GM15510 (cell line): ENCODE data around the gene SYNM.

ENCODE experiments used
- POLR2A ChIP-seq: IDR thresholded peaks from 3 replicates; pipeline ENCODE4 v1.6.1; 2011; ENCODE audit warnings: borderline replicate concordance; ENCODE audit not compliant: insufficient read length; ENCODE audit errors: extremely low read depth

Gene SYNM

GRCh38 chr15:99104788-99105513, at the start of gene SYNM:
Gene SYNM (plus strand): TSS chr15:99105080. CDS start chr15:99105200, 120 bp downstream.
- TF ChIP-seq POLR2A: no peak

GRCh38 chr15:99055555-99056134, 49.2 kb upstream of the SYNM start:
- TF ChIP-seq POLR2A: no peak

GRCh38 chr15:99057020-99057419, 47.9 kb upstream of the SYNM start:
- TF ChIP-seq POLR2A: no peak

- no peak for TF ChIP-seq POLR2A
Measured at GRCh38 chr15:99057697-99058420, 47.0 kb upstream of the SYNM start.

GRCh38 chr15:99058421-99058870, 46.4 kb upstream of the SYNM start:
- TF ChIP-seq POLR2A: no peak

GRCh38 chr15:99059010-99059981, 45.6 kb upstream of the SYNM start:
- TF ChIP-seq POLR2A: no peak

GRCh38 chr15:99062226-99062625, 42.7 kb upstream of the SYNM start:
- no peak for TF ChIP-seq POLR2A

GRCh38 chr15:99068186-99068585, 36.7 kb upstream of the SYNM start:
- TF ChIP-seq POLR2A: no peak

GRCh38 chr15:99070208-99070607, 34.7 kb upstream of the SYNM start:
- TF ChIP-seq POLR2A: no peak

GRCh38 chr15:99071091-99071680, 33.7 kb upstream of the SYNM start:
- TF ChIP-seq POLR2A: no peak

GRCh38 chr15:99073008-99073717, 31.7 kb upstream of the SYNM start:
- TF ChIP-seq POLR2A: no peak

GRCh38 chr15:99074446-99074845, 30.4 kb upstream of the SYNM start:
- no peak for TF ChIP-seq POLR2A

GRCh38 chr15:99076109-99076508, 28.8 kb upstream of the SYNM start:
- TF ChIP-seq POLR2A: no peak
